Caco-2 (cell line): ENCODE results near the gene NUDC. TPM values are rescaled to one million over a fixed set of nuclear protein-coding genes. Genes with fewer than 3 reads are reported as not detected.

Experiments used
- total RNA-seq: library from RNA; stranded (reverse); gene quantifications from 2 replicates; pipeline ENCODE4 v1.2.3, GENCODE V29; 2022

Gene NUDC
- total RNA-seq, 1 experiment from 2014 or later = 81.3 TPM

Other genes starting within 250 kb of the NUDC start
- gene ARID1A, start 225.7 kb upstream of the NUDC start, total RNA-seq = 66.5 and 73.3 TPM in 2 replicates
- 10.0 and 12.3 TPM in 2 replicates for gene PIGV, start 133.8 kb upstream of the NUDC start, total RNA-seq
- gene ZDHHC18, start 95.1 kb upstream of the NUDC start, total RNA-seq = 21.3 and 21.9 TPM in 2 replicates
- 21.4 and 22.1 TPM in 2 replicates for gene SFN, start 58.6 kb upstream of the NUDC start, total RNA-seq
- 31.2 and 32.0 TPM in 2 replicates for gene GPN2, start 31.5 kb upstream of the NUDC start, total RNA-seq
- 19.1 and 20.6 TPM in 2 replicates for gene GPATCH3, start 21.3 kb upstream of the NUDC start, total RNA-seq
- gene NR0B2, start 7.8 kb upstream of the NUDC start, total RNA-seq = 0.34 TPM in 1 of 2 replicates, not detected in the other
- 13.5 and 14.1 TPM in 2 replicates for gene KDF1, start 38.7 kb downstream of the NUDC start, total RNA-seq
- gene TRNP1, start 71.9 kb downstream of the NUDC start, total RNA-seq = 23.3 and 23.6 TPM in 2 replicates
- 19.4 and 21.1 TPM in 2 replicates for gene TENT5B, start 91.1 kb downstream of the NUDC start, total RNA-seq
- 28.9 and 31.0 TPM in 2 replicates for gene SLC9A1, start 233.4 kb downstream of the NUDC start, total RNA-seq